ENCODE data around the gene PPFIA1.

Gene PPFIA1

GRCh38 chr11:70418130-70418529 lies 147.6 kb downstream of the PPFIA1 start:
- DNase-seq: no peak

- DNase-seq: no peak
Measured at GRCh38 chr11:70419307-70420007, 149.0 kb downstream of the PPFIA1 start.

DNA sequence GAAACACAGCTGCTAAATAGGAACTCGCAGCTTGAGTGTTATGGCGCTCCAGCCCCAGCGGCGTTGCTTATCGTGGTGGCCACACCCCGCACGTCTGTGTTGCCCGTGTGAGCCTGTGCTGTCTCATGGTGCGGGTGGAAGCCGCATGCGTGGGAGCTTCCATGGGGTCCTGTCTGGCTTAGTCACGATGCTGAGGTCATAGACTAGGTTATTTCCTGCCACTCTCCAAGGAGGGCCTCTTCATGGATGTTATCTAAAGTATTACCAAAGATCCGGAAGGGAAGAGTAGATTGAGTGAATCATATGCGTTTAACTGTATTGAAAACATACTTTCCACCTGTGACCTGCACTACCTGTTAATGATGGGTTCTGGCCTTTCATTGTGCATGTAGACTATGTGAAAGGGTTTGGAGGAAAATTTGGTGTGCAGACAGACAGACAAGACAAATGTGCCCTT lies 149.5 kb downstream of the PPFIA1 start:
- no peak for DNase-seq

GRCh38 chr11:70420496-70420895 lies 150.0 kb downstream of the PPFIA1 start:
- DNase-seq: no peak

DNA sequence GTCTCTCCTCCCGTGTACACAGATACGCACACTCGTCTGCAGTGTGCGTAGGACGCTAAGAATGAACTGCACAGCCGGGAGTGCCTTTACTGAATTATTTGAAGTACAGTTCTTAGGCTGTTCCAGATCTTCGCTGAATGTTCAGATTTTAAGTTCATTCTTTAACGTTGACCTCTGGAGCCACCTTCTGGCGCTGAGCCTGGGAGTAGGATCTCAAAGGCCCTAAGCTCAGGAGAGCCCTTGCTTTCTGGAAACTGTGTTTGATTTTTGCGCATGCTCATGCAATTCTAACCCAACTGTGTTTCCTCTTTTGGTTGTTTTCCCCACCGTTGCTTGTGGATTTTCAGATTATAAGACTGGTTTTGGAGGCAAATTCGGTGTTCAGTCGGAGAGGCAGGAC lies 150.6 kb downstream of the PPFIA1 start:
- no peak for DNase-seq

DNA sequence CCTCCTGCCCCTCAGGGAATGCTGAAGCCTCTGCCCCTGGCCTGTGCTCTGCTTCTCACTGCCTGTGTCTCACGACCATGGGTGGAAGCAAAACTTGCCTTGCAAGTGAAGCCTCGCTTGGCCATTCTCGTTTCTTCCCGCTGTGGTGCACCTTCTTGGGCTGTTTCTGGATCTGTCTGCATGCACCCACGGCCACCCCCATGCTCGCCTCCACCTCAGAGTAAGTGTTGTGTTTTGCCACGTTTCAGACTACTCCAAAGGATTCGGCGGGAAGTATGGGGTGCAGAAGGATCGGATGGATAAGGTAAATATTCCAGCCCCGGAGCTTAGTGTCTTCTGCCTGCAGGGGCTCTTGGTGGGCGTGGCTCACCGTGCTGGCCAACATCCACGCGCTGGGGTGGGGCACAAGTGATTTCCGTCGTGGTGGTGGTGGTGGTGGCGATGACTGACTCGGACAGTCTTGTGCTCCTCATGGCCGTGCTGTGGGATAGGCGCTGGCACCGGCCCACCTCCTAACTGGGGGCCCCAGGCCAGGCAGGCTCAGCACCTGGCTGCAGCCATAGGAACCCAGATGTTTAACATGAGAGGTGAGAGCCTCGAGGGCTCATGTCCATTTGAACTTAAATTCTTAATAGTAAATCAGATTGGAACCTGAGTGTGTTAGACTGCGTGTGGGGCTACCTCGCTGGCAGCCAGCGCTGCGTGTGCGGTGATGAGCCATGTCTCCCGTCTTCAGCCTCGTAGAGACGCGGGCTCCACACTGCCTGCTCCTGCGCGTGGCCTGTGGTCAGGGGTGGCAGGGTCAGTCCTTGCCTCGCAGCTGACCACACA lies 152.4 kb downstream of the PPFIA1 start:
- DNase-seq: no peak

GRCh38 chr11:70423523-70424505 lies 153.3 kb downstream of the PPFIA1 start:
- peak; percentile 46 for DNase-seq

- DNase-seq: no peak
Measured at GRCh38 chr11:70424765-70425344, 154.4 kb downstream of the PPFIA1 start.

DNA sequence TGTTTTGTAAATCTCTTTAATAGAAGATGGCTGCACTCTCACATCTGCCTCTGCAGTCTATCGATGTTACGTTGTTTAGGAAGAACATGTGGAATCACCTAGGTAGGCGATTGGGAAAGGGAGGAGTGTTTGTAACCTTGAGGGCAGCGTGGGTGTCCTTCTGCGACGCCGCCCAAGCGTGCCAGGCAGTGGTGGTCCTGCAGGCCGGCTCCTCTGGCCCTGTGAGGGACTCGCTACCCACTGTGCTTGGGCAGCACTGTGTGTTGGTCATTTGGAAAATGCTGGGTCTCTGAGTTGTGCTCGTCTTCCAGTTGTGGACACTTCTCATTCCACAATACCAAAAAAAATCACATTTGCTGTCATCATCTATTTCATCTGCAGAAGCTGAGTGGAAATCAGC lies 156.9 kb downstream of the PPFIA1 start:
- DNase-seq: no peak

DNA sequence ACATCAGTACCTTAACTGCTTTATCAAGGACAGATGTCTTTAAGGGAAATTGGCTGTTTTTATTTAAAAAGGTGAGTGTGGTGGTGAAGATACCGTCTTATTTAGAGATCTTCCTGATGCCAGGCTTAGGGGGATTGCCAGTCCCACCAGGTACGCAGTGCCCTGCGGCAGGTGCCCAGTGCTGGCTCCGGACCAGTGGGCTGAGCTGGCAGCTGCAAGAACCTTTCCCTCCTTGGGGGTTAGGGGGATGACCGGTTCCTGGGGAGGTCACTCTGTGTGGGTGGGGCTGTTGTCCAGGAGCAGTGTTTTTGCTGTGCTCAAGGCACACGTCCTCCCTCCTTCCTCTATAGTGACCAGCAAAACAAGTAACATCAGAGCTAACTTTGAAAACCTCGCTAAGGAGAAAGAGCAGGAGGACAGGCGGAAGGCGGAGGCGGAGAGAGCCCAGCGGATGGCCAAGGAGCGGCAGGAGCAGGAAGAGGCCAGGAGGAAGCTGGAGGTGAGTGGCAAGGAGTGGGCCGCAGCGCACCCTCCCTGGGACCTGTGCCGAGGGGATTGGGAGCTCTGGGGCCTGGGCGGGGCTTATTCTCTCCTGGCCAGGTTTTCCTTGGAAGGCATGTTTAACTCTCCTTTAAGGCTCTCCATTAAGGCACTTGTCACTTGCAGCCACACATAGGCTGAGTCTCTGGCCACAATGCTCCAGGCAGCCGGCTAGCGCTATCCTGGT lies 158.4 kb downstream of the PPFIA1 start:
- no peak for DNase-seq

GRCh38 chr11:70429428-70429705 lies 158.9 kb downstream of the PPFIA1 start:
- no peak for DNase-seq

GRCh38 chr11:70429724-70430521 lies 159.4 kb downstream of the PPFIA1 start:
- no peak for DNase-seq

- DNase-seq: no peak
Measured at GRCh38 chr11:70430671-70431574, 160.4 kb downstream of the PPFIA1 start.

- DNase-seq: no peak
Measured at GRCh38 chr11:70431611-70432010, 161.1 kb downstream of the PPFIA1 start.

GRCh38 chr11:70432065-70432464 lies 161.6 kb downstream of the PPFIA1 start:
- DNase-seq: no peak

GRCh38 chr11:70432580-70432979 lies 162.1 kb downstream of the PPFIA1 start:
- no peak for DNase-seq

GRCh38 chr11:70433038-70433437 lies 162.5 kb downstream of the PPFIA1 start:
- no peak for DNase-seq

DNA sequence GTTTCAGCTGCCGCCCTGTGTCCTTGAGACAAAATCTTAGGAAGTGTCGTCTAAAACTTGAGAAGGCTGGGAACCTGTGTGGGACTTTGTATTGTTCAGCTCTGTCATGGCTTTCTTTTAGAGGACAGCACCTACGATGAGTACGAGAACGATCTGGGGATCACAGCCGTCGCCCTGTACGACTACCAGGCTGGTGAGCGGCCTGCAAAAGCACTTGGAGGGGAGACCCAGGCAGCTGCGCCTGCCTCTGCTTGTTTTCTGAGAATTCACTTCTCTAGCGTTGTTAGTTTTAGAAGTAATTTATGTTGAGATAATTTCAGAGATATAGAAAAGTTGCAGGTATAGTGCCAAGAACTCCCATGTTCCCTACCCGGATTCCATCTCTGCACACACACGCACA lies 163.0 kb downstream of the PPFIA1 start:
- DNase-seq: no peak
